GM21515 (cell line): Measurements from ENCODE around the gene HSPA1B.
"Not testable (repeated sequence)": the region's sequence is repeated elsewhere in the genome, so short reads cannot be mapped to it uniquely, and the experiment has no call there.

ENCODE experiments used
- ATAC-seq: cut with Tn5 transposase; IDR thresholded peaks from one replicate; pipeline ENCODE4 v1.9.1; 2021; ENCODE audit not compliant: unreplicated experiment

The HSPA1B gene

DNA sequence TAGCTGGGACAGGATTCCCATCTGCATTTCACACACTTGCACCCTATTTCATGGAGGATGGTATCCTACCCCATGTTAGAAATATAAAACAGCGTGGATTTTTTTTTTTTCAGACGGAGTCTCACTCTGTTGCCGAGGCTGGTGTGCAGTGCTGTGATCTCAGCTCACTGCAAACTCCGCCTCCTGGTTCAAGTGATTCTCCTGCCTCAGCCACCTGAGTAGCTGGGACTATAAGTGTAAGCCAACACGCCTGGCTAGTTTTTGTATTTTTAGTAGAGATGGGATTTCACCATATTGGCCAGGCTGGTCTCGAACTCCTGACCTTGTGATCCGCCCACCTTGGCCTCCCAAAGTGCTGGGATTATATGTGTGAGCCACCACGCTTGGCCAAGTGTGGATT, 30.2 kb downstream of the HSPA1B start:
- ATAC-seq: not testable (repeated sequence)

DNA sequence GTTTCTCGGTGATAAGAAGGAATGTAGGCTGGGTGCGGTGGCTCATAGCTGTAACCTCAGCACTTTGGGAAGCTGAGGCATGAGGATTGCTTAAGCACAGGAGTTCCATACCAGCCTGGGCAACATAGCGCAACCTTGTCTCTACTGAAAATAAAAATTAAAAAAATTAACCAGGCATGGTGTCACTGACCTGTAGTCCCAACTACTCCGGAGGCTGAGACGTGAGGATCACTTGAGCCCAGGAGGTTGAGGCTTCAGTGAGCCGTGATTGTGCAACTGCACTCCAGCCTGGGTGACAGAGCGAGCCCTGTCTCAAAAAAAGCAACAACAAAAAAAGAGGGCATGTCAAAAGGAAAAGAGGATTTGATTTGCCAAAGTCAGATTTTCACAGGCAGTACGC, 31.2 kb downstream of the HSPA1B start:
- no peak for ATAC-seq

DNA sequence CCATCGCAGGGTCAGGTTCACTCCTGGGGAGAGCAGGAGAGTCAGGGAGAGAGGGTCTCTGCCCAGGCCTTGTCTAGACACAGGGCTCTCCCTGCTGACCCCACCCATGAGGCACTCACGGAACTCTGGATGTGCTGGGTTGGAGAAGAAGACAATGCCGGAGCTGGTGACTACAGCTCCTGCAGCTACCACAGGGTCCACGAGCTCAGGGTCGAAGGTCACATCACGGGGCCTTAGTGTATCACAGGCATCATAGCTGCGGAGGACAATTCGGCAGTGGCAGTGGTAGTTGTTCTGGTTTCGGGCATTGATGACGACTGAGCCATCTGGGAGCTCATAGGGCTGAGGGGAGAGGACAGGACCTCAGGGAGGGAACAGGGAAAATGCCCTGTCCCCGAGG, 32.4 kb downstream of the HSPA1B start:
- ATAC-seq: no peak

DNA sequence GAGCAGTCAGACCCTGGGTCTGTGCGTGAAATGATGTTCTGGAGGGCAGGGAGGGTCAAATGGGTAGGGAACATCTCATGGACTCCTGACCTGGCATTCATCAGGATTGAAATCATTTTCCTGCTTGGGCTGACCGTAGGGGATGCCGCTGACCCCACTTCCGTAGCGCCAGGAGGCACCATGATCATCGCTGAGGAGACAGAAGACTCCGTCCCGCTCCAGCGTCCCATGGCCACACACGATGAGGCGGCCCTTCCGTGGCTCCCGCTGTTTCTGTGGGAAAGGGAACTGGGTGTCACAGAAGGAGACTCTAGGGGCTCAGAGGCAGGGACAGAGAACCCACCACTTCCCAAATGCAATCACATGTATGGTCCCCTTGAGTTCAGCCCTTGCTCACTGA, 32.8 kb downstream of the HSPA1B start:
- ATAC-seq: no peak

DNA sequence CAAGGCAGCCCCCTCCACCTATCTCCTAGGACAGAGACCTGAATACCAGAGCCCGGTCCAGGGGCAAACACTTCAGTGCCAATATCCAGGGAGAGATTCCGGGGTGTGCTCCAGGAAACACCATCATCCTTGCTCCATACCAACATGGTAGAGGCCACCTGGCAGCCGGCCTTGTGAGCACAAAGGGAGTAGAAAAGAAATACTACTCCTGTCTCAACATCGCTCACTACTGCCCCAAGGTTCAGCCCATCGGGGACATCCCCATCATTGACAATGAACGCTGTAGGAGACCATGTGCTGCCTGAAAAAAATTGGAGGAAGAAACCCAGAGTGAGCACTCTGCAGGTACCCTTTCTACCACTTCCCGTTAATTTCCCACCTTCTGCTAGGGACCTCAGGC, 33.6 kb downstream of the HSPA1B start:
- ATAC-seq: no peak

DNA sequence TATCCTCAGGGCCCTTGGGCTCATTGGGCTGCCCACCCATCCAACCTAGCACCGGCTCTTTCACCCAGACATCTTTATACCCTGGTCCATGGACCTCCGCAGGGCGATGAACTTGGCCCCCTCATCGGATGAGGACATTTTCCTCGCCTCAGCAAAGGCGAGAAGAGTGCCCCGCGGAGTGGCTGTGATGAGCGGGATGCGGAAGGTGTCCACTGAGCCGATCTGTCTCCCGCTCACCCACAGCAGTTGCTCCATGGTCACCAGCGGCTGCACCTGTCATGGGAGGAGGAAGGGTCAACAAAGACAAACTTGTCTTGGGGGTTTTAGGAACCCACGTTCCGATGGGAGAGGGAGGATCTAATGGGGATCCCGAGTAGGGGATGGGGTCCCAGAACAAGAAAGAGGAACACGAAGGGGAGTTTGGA, 34.4 kb downstream of the HSPA1B start:
- ATAC-seq: no peak

DNA sequence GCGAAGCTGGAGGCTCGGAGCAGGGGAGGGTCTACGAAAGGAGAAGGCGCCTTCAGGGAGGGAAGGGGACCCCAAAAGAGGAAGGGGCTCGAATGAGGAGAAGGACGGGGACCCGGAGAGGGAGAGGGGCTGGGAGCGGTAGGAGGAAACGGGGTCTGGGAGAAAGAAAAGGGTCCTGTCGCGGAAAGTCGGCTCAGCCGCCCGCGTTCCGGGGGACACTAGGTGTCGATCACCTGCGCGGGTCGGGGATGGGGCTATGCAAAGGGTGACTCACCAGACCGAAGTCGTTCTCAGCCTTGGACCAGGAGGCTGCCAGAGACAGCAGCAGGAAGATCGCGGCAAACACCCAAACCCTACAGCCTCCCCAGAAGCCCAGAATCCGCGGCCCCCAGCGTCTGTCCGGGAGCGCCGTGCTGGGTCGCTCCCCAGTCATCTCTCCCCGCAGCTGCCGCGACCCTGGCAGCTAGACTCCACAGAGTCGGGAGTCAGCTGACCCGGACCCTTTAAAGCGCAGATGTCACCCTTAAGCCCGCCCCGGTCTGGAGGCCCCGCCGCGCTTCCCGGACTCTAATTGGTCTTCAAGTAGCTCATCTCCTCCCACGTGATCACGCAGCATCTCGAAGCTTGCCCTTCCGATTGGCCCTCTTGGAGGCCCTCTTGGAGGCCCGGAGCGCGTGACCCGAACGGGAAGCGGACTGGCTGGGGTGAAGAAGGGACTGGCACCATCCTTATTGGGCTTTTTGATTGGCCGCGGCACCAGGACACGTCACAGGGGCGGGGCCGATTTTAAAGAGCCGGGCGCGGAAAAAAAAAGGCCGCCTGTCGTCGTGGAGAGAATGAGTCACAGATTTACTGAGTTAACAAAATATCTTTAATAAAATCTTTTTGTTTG, 35.1 kb downstream of the HSPA1B start, which contains the start of gene NEU1:
NEU1 (minus strand) TSS at position 478 of the 892 bp plus-strand sequence; CDS start at position 433, 45 bp downstream.
- ATAC-seq: peak; percentile 88

DNA sequence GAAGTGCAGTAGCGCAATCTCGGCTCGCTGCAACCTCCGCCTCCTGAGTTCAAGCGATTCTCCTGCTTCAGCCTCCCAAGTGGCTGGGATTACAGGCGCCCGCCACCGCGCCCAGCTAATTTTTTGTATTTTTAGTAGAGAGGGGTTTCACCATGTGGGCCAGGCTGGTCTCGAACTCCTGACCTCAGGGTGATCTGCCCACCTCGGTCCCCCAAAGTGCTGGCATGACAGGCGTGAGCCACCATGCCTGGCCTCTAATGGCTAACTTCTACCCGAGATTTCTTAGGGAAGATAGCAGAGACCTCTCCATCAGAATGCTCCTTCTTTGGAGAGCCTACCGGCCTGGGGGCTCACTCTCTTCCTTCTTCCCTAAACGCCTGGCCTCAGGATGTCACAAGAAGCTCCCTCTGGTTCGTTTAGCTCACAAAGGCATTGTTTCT, 36.6 kb downstream of the HSPA1B start:
- ATAC-seq: not testable (repeated sequence)

DNA sequence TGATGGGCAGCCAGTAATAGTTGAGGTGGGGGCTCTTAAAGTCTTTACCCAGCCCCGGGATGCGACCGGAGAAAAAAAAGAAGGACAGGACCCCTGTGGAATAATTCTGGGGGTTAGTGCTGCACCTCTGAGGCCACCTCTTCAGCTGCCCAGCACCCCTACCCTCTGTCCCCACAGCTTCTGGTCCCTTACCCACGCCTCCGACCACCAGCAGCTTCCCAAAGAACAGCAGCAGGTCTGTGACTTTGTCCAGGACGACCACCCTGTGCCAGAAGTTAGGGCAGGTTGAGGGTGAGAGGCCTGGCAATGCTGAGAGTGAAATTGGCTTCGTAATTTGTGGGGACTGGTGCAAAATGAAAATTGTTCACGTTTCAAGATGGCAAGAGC, 37.3 kb downstream of the HSPA1B start:
- no peak for ATAC-seq

DNA sequence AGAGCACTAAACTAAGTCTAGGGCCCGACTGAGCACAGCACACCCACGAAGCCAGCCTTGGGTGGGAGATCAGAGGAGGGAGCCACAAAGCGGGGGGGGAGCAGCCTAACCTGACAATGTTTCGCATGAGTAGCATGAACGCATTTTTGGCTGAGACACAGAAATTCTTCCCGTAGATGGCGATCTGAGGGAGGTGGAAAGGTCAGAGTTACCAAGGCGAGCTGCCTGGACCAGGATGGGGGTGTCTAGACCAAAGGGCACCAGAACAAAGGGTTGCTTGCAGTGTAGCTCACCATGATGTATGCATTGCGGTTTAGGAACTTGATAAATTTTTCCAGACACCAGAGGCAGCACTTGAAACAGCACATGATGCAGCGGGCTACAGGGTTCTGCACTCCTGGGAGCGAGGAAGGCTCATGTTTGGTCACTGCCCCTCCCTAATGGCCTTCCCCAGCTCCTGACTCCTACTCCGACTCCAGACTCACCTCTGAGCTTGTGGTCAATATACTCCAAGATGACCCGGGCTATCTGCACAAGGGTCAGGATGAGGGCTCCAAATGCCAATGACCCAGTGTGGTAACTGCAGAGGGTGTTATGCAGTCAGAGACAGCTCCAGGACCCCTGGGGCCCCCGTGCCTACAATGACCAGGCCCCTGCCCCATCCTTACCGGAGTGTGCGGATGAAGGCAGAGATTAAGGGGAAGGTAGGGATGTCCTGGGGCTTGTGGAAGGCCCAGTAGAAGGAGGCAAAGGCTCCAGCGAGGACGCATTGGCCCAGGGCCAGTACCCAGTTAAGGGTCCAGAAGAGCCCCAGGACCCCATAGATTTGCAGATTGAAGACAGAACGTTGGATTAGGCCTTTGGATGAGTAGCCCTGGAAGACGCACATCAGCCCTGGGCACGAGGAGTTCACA, 37.9 kb downstream of the HSPA1B start:
- no peak for ATAC-seq

DNA sequence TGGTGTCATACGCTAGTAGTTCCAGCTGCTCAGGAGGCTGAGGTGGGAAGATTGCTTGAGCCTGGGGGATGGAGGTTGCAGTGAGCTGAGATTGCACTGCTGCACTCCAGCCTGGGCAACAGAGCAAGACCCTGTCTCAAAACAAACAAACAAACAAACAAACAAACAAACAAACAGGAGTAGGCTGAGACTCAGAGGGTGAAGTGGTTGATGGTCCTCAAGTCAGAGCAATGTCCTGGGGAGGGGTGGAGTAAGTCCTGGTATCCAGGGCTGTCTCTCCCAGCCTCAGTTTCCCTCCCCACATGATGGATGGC, 41.1 kb downstream of the HSPA1B start:
- ATAC-seq: not testable (repeated sequence)

DNA sequence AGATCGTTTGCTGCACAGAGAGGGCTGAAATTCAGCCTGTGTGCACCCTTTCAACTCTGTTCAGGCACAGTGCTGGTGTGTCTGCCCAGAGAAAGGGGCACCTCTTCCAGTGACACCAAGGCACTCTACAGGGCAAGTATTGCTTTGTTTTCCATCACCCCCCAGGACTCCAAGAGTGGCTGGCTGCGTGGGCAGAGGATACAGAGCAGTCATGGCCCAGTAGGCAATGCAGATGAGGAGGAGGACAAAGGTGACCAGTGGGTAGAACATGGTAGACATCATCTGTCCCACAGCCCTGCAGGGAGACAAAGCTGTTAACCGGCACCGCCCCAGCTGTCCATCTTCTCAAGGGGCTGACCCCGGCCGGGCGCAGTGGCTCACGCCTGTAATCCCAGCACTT, 41.8 kb downstream of the HSPA1B start:
- no peak for ATAC-seq

DNA sequence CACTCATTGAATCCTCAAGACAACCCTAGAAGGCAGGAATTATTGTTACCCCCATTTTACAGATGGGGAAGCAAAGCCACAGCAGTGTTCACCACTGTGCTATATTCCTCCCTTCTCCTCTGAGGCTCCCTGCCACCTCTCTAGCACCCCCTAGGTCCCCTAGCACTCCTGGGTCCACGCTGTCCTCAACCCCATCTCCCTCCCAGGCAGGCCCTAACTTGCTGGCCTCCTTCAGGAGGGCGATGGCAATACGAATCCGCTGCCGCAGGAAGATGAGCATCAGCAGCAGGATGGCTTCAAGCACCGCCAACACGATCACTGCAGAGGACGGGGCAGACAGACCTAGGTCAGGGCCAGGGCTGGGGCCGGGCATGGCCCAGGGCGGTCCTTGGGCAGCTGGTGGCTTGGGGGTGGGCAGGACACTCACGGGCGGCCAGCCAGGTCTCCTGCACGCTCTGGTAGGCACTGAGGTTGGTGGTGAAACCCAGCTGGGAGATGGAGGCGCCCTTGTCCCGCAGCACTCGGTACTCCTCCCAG, 42.9 kb downstream of the HSPA1B start:
- no peak for ATAC-seq

DNA sequence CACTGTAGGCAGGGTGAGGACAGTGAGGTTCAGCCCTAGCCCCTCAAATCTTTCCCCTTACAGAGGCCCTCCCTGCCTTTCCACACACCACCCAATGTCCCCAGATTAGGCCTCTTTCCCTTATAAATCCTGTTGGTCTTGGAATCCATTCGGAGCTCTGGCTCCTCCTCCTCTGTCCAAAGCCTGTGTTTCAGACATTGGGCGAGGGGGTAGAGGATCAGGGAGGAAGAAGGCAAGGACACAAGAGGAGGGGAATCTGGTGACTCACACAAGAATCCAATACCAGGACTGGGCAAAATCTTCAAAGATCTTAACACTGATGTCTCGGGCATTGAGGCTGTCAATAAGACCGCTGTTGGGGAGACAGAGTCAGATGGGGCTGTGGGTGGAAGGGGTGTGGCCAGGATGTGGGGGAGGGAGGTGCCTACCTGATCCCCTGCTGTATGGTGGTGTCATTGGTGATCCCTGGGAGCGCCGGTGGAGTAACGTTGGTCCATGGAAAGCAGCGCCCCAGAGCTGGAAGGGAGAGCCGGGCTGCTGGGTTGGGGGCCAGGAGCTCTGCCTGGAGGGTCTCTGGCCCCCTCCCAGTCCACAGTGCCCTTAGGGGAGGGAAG, 43.6 kb downstream of the HSPA1B start:
- no peak for ATAC-seq

DNA sequence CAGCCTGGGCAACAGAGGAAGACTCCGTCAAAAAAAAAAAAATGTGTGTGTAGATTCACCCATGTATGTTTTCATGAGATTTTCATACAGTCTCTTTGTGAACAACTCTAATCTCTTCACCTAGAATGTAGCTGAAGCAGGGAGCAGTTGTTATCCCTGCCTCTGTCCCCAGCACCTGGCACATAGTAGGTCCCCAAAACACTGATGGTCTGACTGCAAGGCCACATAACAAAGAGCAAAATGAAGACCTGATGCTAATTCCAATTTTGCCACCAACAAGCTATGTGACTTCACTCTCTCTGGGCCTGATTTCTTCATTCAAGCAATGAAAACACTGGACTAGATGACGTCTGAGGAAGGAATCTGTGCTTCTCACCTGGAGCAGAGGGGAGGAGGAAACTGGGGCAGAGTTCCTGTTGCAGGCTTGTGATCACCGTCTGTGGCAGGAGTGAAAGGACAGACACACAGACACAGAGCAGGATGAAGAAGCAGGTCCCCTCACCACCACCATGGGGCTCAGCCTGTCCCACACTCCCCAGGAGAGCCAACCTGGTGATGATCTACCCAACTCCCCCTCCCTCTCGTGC, 46.6 kb downstream of the HSPA1B start:
- no peak for ATAC-seq

DNA sequence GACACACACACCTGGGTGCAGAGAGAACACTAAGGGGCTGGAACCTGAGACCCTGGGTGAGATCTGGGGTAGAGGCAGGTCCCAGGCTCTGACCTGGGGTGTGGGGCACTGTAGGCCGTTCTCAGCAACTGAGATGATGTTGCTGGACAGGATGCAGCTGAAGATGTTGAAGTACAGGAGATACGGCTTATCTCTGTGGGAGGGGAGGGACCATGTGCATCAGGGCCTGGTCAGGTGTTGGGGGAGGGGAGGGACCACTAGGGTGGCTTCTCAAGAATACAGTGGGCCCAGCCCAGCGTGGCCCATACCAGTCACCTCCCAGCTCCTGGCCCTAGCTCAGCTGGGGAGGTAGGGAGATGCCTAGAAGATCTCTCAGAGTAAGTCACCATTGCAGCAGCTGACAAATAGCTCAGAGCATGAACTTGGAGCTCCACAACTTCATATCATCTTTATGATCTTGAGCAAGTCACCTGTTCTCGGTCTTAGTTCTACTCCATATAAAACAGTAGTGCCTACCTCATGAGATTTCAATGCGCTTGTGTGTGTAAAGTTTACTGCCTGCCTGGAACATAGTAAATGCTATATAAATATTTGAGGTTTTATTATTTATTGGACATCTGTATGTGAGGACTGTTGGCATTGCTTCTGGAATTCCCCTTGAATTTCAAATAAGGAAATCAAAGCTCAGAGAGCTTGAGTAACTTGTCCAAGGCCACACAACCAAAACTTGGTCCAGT, 47.5 kb downstream of the HSPA1B start:
- no peak for ATAC-seq

DNA sequence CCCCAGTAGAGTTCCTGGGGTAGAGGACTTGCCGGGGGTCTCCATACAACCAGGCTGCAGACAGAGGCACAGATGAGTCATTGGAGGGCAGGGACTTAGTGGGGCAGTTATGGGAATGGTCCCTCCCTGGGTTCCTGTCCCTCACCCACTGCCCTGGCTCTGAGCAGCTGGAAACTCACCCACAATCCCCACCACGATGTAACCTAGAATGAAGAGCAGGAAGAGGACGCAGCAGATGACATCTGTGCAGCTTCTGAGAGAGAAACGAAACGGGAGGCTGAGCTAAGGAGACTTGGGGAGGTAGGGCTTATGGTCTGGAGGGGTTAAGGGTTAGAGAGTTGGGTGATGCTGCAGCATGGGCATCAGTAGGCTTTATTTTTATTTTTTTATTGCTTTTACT, 48.3 kb downstream of the HSPA1B start:
- ATAC-seq: no peak

DNA sequence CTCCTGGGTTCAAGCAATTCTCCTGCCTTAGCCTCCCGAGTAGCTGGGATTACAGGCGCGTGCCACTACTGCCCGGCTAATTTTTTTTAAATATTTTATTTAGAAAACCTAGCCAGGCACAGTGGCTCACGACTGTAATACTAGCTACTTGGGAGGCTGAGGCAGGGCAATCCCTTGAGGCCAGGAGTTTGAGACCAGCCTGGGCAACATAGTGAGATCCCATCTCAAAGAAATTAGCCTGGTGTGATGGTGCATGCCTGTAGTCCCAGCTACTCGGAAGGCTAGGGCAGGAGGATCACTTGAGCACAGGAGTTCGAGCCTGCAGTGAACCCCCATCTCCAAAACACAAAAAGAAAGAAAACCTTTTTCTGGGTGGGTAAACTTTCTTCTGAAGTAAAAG, 48.8 kb downstream of the HSPA1B start:
- ATAC-seq: no peak

DNA sequence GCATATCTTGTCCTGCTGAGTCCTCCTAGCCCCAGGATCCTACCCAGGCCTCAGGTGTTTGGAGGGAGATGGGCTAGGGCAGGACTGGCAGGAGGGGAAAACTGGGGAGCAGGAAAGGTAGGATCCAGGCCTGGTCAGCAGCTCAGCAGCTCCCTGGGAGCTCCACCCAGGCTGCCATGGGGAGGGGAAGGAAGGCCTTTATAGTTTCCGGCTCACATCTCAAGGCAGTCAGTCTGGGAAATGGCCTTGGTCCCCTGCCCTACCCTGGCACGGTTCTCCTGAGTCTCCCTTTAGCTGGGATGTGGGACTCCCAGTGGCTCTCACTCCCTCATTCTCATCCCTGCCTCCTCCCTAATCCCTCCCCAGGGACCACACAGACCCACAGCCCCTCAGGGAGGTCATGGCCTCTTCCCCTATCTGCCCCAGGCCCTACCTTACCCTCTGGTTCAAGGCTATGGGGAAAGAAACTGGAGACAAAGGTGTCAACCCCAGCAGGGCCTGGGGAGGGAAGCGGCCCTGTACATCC, 49.6 kb downstream of the HSPA1B start:
- no peak for ATAC-seq

DNA sequence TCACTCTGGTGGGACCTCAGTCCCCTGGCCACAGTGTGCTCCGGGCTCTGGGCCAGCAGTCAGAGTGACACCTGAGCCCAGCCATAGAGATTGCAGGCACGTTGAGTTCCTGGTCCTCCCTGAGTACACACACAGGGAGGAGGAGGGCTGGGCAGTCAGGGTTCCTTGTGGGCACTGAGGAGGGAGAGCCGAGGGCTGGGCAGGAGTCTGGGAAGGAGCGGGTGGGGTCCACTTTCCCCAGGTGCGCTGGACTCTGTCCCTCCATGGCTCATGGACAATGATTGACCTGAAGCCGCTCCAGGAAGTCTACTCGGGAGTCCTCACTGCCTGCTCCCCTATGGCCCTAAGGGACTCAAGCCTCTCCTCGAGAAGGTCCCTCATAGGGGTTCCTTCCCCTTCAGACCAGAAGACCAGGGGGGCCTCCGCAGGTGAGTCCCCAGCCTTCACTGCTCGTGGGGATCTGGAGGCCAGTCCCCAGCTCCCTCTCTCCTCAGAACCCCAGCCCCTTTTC, 50.2 kb downstream of the HSPA1B start:
- ATAC-seq: no peak
